Duodenal mucosa (tissue), 2 donors: ENCODE measurements around the gene SERPING1.
A peak's percentile ranks its signal among the peaks of the same experiment; 100 is the strongest.
"Not testable (repeated sequence)": the region's sequence is repeated elsewhere in the genome, so short reads cannot be mapped to it uniquely, and the experiment has no call there.

Experiments
- H3K27ac ChIP-seq: one replicate; pipeline ENCODE4 v1.7.0; 2013; ENCODE audit warnings: low read depth, low read length
- H3K27me3 ChIP-seq, 2 donors: one replicate each; pipeline ENCODE4 v1.7.0; 2013; ENCODE audit warnings: low read length in 2 of 2, control low read depth in 1 of 2; ENCODE audit not compliant: insufficient read depth in 2 of 2, control insufficient read depth in 1 of 2
- H3K36me3 ChIP-seq, 2 donors: one replicate each; pipeline ENCODE4 v1.7.0; 2013; ENCODE audit warnings: low read length in 2 of 2, control low read depth in 1 of 2; ENCODE audit not compliant: insufficient read depth in 2 of 2, control insufficient read depth in 1 of 2
- H3K4me1 ChIP-seq, 2 donors: one replicate each; pipeline ENCODE4 v1.7.0; 2013; ENCODE audit warnings: low read length in 2 of 2, control low read depth in 1 of 2; ENCODE audit not compliant: insufficient read depth in 2 of 2, control insufficient read depth in 1 of 2
- H3K4me3 ChIP-seq, 2 donors: one replicate each; pipeline ENCODE4 v1.7.0; 2013; ENCODE audit warnings: low read length in 2 of 2, low read depth in 1 of 2
- H3K9ac ChIP-seq, 2 donors: one replicate each; pipeline ENCODE4 v1.7.0; 2013; ENCODE audit warnings: low read length in 2 of 2, low read depth in 1 of 2
- H3K9me3 ChIP-seq, 2 donors: one replicate each; pipeline ENCODE4 v1.7.0; 2013; ENCODE audit warnings: low read length in 2 of 2, control low read depth in 1 of 2; ENCODE audit not compliant: control insufficient read depth in 1 of 2

SERPING1 gene

GRCh38 chr11:57649826-57650738 is 52.6 kb downstream of the SERPING1 start, which contains the start of gene YPEL4:
Gene YPEL4 (minus strand): TSS chr11:57649912. CDS start chr11:57647107, 2,805 bp downstream.
- Histone ChIP-seq H3K27ac (no peak within 1 kb of the TSS), H3K9ac (peak within 1 kb of the TSS; percentile 18 to 30), H3K9me3 (no peaks in the 10 kb centered on the region), H3K4me1 (peaks cover under 1 to 37% of the 10 kb centered on the region in 2 donors), H3K27me3 (peaks cover 48 to 51% of the 10 kb centered on the region in 2 donors), H3K4me3 (peak within 1 kb of the TSS; percentile 52 to 65), H3K36me3 (no peaks in the 10 kb centered on the region)

- no peak overlapping the region for H3K27ac ChIP-seq
- H3K27me3 ChIP-seq, result peaks cover 43 to 45% of the 10 kb centered on the region in 2 donors
- no peaks in the 10 kb centered on the region for H3K36me3 ChIP-seq
- no peaks in the 10 kb centered on the region for H3K9me3 ChIP-seq
- no peak overlapping the region for H3K9ac ChIP-seq
- H3K4me3 ChIP-seq, result no peak overlapping the region
- peaks cover 0 to 31% of the 10 kb centered on the region in 2 donors for H3K4me1 ChIP-seq
Measured at GRCh38 chr11:57650739-57651090, 53.2 kb downstream of the SERPING1 start.

- Histone ChIP-seq H3K9me3 (no peaks in the 10 kb centered on the region), H3K4me1 (peaks cover 0 to 27% of the 10 kb centered on the region in 2 donors), H3K27me3 (peaks cover 36 to 38% of the 10 kb centered on the region in 2 donors), H3K4me3 (no peak overlapping the region), H3K9ac (no peak overlapping the region), H3K27ac (no peak overlapping the region), H3K36me3 (no peaks in the 10 kb centered on the region)
Measured at GRCh38 chr11:57651408-57651807, 53.9 kb downstream of the SERPING1 start.

- H3K4me3 ChIP-seq, H3K9me3 ChIP-seq, H3K9ac ChIP-seq, H3K36me3 ChIP-seq, H3K27ac ChIP-seq: not testable (repeated sequence)
- H3K27me3 ChIP-seq, result peaks cover 28 to 30% of the 10 kb centered on the region in 2 donors
- H3K4me1 ChIP-seq, result peaks cover 4 to 28% of the 10 kb centered on the region in 2 donors
Measured at GRCh38 chr11:57652230-57652629, 54.7 kb downstream of the SERPING1 start.

GRCh38 chr11:57652662-57653061 is 55.2 kb downstream of the SERPING1 start:
- Histone ChIP-seq H3K9me3 (no peaks in the 10 kb centered on the region), H3K27me3 (peaks cover 24 to 26% of the 10 kb centered on the region in 2 donors), H3K4me1 (peaks cover 4 to 27% of the 10 kb centered on the region in 2 donors), H3K4me3 (no peak overlapping the region), H3K36me3 (no peaks in the 10 kb centered on the region), H3K9ac (no peak overlapping the region), H3K27ac (no peak overlapping the region)

GRCh38 chr11:57653163-57653562 is 55.7 kb downstream of the SERPING1 start:
- no peak overlapping the region for H3K4me3 ChIP-seq
- H3K4me1 ChIP-seq, result peaks cover 6 to 28% of the 10 kb centered on the region in 2 donors
- no peaks in the 10 kb centered on the region for H3K9me3 ChIP-seq
- no peak overlapping the region for H3K27ac ChIP-seq
- no peak overlapping the region for H3K9ac ChIP-seq
- H3K27me3 ChIP-seq, result peaks cover 19 to 21% of the 10 kb centered on the region in 2 donors
- no peaks in the 10 kb centered on the region for H3K36me3 ChIP-seq

- Histone ChIP-seq H3K4me3 (peak overlapping the region; percentile 84 to 96), H3K27ac (no peak overlapping the region), H3K27me3 (no peaks in the 10 kb centered on the region), H3K9me3 (no peaks in the 10 kb centered on the region), H3K4me1 (peaks cover 8 to 18% of the 10 kb centered on the region in 2 donors), H3K36me3 (peaks cover 13 to 23% of the 10 kb centered on the region in 2 donors), H3K9ac (peak overlapping the region; percentile 76 to 95)
Measured at GRCh38 chr11:57656885-57657193, 59.4 kb downstream of the SERPING1 start.

- Histone ChIP-seq H3K4me1 (peaks cover 8 to 18% of the 10 kb centered on the region in 2 donors), H3K36me3 (peaks cover 13 to 28% of the 10 kb centered on the region in 2 donors), H3K9me3 (no peaks in the 10 kb centered on the region), H3K27me3 (no peaks in the 10 kb centered on the region), H3K4me3 (peak within 1 kb of the TSS; percentile 96), H3K27ac (peak within 1 kb of the TSS; percentile 81), H3K9ac (peak within 1 kb of the TSS; percentile 76 to 95)
Measured at GRCh38 chr11:57657194-57658022, 59.9 kb downstream of the SERPING1 start, which contains the start of gene CLP1. Gene CLP1 (plus strand): TSS chr11:57657762. CDS start chr11:57659477, 1,715 bp downstream.

GRCh38 chr11:57658023-57658361 is 60.5 kb downstream of the SERPING1 start:
- peak overlapping the region; percentile 60 to 71 for H3K9ac ChIP-seq
- H3K4me3 ChIP-seq, result peak overlapping the region; percentile 96
- no peak overlapping the region for H3K27ac ChIP-seq
- no peaks in the 10 kb centered on the region for H3K27me3 ChIP-seq
- H3K9me3 ChIP-seq, result no peaks in the 10 kb centered on the region
- H3K36me3 ChIP-seq, result peaks cover 13 to 31% of the 10 kb centered on the region in 2 donors
- peaks cover 8 to 18% of the 10 kb centered on the region in 2 donors for H3K4me1 ChIP-seq

GRCh38 chr11:57659669-57660068 is 62.2 kb downstream of the SERPING1 start:
- Histone ChIP-seq H3K27me3 (no peaks in the 10 kb centered on the region), H3K4me1 (peaks cover 8 to 18% of the 10 kb centered on the region in 2 donors), H3K9ac (no peak overlapping the region), H3K36me3 (peaks cover 13 to 31% of the 10 kb centered on the region in 2 donors), H3K27ac (no peak overlapping the region), H3K9me3 (no peaks in the 10 kb centered on the region), H3K4me3 (no peak overlapping the region)
